Measurements from ENCODE around the gene NAP1L1.
A peak's percentile ranks its signal among the peaks of the same experiment; 100 is the strongest.

Gene NAP1L1

GRCh38 chr12:76083904-76084862 lies at the start of gene NAP1L1:
Gene NAP1L1 (minus strand): TSS chr12:76084685. CDS start chr12:76074219, 10,466 bp downstream.
- peak; percentile 95 for DNase-seq (ENCODE audit: low read depth)

- DNase-seq (ENCODE audit: low read depth), result no peak
Measured at GRCh38 chr12:76127588-76127987, 43.1 kb upstream of the NAP1L1 start.

- no peak for DNase-seq (ENCODE audit: low read depth)
Measured at GRCh38 chr12:76124456-76124855, 40.0 kb upstream of the NAP1L1 start.

- DNase-seq (ENCODE audit: low read depth), result no peak
Measured at GRCh38 chr12:76123259-76124212, 39.1 kb upstream of the NAP1L1 start.

GRCh38 chr12:76119887-76120286 lies 35.4 kb upstream of the NAP1L1 start:
- no peak for DNase-seq (ENCODE audit: low read depth)

- DNase-seq (ENCODE audit: low read depth), result no peak
Measured at GRCh38 chr12:76117751-76118150, 33.3 kb upstream of the NAP1L1 start.

- DNase-seq (ENCODE audit: low read depth), result no peak
Measured at GRCh38 chr12:76117067-76117691, 32.7 kb upstream of the NAP1L1 start.

GRCh38 chr12:76113800-76114757 lies 29.6 kb upstream of the NAP1L1 start:
- no peak for DNase-seq (ENCODE audit: low read depth)

- no peak for DNase-seq (ENCODE audit: low read depth)
Measured at GRCh38 chr12:76111209-76111749, 26.8 kb upstream of the NAP1L1 start.

GRCh38 chr12:76109879-76110278 lies 25.4 kb upstream of the NAP1L1 start:
- DNase-seq (ENCODE audit: low read depth), result no peak

- DNase-seq (ENCODE audit: low read depth), result no peak
Measured at GRCh38 chr12:76108356-76108755, 23.9 kb upstream of the NAP1L1 start.

- no peak for DNase-seq (ENCODE audit: low read depth)
Measured at GRCh38 chr12:76106631-76107030, 22.1 kb upstream of the NAP1L1 start.

- DNase-seq (ENCODE audit: low read depth), result no peak
Measured at GRCh38 chr12:76103958-76104357, 19.5 kb upstream of the NAP1L1 start.

GRCh38 chr12:76101739-76102385 lies 17.4 kb upstream of the NAP1L1 start:
- DNase-seq (ENCODE audit: low read depth), result no peak

GRCh38 chr12:76096079-76096646 lies 11.7 kb upstream of the NAP1L1 start:
- no peak for DNase-seq (ENCODE audit: low read depth)

GRCh38 chr12:76094754-76095153 lies 10.3 kb upstream of the NAP1L1 start:
- no peak for DNase-seq (ENCODE audit: low read depth)

GRCh38 chr12:76091246-76091754 lies 6.8 kb upstream of the NAP1L1 start:
- DNase-seq (ENCODE audit: low read depth), result no peak

- no peak for DNase-seq (ENCODE audit: low read depth)
Measured at GRCh38 chr12:76085520-76085868, 1.0 kb upstream of the NAP1L1 start.

GRCh38 chr12:76084863-76085519 lies 506 bp upstream of the NAP1L1 start:
- no peak for DNase-seq (ENCODE audit: low read depth)

Data from GM04504 (cell line).